HG03432 (cell line): ENCODE data around the gene MAB21L3.

Experiments used
- ATAC-seq: cut with Tn5 transposase; IDR thresholded peaks from one replicate; pipeline ENCODE4 v1.9.1; 2021; ENCODE audit warnings: mild to moderate bottlenecking, moderate library complexity; ENCODE audit not compliant: unreplicated experiment

The MAB21L3 gene

GRCh38 chr1:116107371-116107770, 3.8 kb upstream of the MAB21L3 start:
- no peak for ATAC-seq

DNA sequence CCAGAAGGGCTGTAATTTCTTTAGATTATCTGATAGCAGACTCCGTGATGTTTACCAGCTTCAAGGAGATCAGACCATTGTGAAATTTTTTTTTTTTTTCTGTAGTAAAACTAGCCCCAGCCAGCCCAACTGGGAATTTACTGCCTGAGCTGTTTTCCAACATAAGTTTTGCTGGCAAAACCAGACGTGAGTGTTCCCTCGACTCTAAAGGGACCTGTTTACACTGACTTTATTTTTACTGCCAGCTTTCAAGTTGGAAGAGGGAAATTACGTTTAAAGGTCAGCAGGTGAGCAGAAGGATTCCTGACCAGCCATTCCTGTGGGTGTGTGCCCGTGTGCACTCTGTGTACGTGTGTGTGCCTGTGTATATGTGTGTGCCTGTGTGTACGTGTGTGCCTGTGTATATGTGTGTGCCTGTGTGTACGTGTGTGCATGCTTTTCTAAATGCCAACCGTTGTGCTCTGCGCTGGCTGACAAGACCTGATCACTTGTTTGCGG, 374 bp downstream of the MAB21L3 start:
- ATAC-seq, result no peak

GRCh38 chr1:116112388-116113140, 1.4 kb downstream of the MAB21L3 start:
- ATAC-seq, result no peak

GRCh38 chr1:116113615-116114014, 2.4 kb downstream of the MAB21L3 start:
- no peak for ATAC-seq

GRCh38 chr1:116115476-116116439, 4.6 kb downstream of the MAB21L3 start:
- ATAC-seq, result no peak

DNA sequence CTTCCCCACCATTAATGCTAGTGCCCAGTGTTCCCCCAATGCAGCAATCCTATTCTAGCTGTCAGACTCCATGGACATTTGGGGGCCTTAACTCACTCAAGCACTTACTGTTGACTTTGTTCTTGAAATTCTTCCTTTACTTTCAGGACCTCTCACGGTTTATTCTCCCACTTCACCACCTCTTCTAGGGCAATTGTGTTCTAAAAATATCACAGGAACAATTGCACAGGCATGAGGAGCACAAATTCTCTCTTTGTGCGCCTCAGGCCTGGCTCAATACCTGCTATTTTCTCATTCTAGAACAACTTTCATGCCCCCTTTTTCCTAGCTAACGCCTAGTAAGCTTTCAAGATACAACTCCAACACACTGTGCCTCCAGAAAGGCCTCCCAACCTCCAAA, 7.3 kb downstream of the MAB21L3 start:
- ATAC-seq, result no peak

DNA sequence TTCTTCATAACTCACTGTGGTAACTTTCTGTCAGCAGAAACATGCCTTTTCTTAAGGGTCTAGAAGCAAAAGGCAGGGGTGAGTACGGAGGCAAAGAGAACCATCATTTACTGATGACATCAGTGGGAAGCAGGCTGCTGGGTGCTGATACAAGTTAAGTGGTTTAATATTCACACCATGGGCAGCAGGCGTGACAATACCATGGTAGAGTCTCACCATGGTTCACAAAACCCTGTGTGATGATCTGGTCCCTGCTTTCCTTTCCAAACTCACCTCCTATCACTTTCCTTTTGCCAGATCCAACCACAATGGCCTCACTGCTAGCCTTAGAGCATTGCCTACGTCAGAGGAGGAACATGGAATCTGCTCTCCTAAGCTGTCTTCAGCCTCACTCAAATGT, 8.7 kb downstream of the MAB21L3 start:
- ATAC-seq, result no peak

DNA sequence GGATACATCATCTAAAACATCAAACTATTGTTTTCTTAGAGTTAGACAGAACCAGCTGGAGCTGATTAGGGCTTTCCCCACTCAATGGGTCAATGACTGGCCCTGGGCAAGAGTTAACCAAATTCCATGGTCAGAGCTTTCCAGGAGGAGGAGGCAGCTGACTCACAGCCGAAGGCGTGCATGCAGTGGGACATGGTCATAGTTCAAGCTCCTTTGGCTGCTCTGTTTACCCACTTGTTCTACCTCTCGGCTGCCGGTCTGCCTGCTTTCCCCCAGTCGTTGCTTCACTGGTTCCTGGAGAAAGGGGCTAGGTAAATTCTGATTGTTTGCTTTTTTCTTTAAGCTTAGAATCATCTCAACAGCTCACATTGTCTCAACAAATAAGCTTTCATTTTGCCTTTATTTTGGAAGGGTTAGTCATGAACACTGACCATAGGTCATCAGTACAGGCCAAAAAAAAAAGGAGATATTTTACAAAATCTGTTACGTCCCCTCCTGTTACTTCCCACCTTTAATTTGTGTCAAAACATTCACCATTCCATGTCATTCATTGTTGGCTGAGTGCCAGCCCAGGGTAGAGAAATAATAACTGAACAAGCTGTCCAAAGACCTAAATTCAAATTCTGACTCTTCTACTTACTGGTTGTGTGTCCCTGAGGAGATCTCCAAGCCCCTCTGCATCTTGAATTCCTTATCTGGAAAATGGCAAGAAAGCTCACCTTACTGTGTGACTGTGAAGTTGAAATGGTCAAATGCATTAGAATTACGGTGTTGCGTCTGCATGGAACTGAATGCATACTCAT, 12.0 kb downstream of the MAB21L3 start:
- ATAC-seq, result no peak

DNA sequence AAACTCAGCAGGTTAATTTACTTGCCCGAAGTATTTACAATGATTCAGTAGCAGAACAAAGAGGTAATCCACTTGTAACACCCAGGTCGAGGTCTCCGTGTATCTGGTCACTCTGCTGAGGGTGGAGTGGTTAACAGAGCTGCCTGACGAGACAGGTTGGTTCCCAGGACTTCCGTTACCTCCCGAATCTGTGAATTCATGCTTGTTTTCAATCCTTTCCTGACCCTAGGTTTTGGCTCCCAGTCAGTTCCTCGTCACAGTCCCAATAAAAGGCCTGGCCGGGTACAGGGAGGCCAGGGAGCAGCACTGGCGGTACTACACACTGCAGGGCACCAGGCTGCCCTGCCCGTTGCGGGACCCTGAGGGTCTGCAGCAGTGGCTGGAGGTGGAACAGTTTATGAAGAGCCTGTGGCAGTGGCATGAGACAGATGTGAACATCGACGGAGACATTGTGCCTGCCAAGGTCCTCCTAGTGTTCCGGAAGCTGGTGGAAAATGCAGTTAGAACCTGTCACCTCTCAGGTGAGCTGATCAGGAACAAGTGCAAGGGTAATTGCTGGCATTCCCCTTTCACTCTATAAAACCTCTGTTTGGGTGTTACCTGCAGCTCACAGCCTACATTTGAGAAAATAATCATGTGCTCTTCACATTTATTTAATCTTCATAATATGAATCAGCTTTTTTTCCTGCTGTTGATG, 12.8 kb downstream of the MAB21L3 start:
- ATAC-seq, result no peak

GRCh38 chr1:116125758-116126157, 14.6 kb downstream of the MAB21L3 start:
- no peak for ATAC-seq

DNA sequence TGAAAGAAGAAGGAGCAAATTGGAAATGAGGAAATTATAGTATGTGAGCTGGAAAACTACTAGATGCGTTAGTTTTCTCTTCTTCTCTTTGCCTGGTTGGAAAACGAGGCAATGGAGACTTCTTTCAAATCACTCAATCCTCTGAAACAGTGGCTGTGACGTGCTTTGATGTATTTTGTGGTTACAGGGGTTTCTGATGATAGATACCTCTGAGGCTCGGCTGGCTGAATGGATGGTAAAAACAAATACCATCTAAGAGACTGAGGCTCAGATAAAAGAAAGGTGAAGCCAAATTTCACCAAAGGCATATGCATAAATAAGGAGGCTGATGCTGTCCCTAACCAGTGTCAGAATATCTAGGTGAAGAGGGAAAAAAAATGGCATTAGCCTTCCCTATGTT, 15.1 kb downstream of the MAB21L3 start:
- no peak for ATAC-seq

- ATAC-seq, result no peak
These were observed 16.1 kb downstream of the MAB21L3 start for GRCh38 chr1:116127123-116127847.

DNA sequence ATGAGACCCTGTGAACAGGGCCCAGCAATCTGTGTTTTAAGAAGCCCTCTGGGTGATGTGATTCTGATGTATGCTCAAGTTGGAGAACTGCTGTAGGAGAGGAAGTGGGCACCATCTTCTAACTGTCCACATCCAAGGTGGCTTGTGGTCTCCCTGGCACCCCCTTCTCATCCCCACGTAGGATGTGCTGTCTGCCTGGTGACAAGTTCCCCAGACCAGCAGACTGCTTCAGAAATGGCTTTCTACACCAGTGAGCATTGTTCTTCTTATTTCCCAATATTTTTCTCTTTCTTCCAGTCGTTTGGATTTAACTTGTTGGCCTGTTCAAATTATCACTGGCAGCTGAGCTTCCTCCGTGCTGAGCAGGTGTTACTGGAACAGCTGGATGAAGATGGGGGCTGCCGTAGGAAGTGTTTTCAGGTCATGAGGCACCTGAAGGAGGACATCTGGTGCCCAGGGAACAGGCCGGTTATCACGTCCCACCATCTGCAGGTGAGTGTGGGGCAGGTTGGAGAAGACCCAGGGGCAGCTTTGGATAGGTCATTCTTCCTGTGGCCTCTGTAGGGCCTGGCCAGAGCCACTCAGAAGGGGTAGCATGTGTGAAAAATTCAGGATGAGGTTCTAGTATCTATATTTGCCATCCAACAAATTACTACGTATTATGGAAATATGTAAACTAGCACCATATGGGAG, 16.8 kb downstream of the MAB21L3 start:
- ATAC-seq, result no peak

DNA sequence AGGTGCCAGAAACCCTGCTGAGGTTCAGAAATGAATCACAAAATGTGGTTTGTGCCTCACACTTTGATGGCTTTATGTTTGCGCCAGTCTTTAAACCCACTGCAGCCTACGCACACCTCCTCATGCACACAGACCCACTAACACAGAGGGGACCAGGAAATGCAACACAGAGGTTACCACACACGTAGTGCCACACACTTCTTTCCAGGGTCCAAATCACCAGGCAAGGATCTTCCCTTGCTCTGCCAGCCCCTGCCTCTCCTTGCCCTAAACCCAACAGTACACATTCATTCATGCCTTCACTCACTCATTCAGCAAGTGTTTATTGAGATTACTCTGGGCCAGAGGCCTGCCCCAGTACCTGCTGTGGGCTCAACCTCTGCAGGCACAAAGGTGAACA, 17.5 kb downstream of the MAB21L3 start:
- no peak for ATAC-seq

GRCh38 chr1:116129537-116129936, 18.3 kb downstream of the MAB21L3 start:
- ATAC-seq, result no peak

- ATAC-seq, result no peak
These were observed 19.2 kb downstream of the MAB21L3 start for GRCh38 chr1:116130356-116130755.

- ATAC-seq, result no peak
These were observed 20.0 kb downstream of the MAB21L3 start for GRCh38 chr1:116131170-116131569.

GRCh38 chr1:116131866-116132605, 20.8 kb downstream of the MAB21L3 start:
- ATAC-seq, result no peak
